Peyer's patch (tissue), 4 donors: ENCODE measurements around the gene MPC2.

Source experiments
- CTCF ChIP-seq, 6 experiments: fragments of 450-650 bp in 4 of 6; fragments of 200-600 bp in 2 of 6; sonication (generic) in 1 of 6; IDR thresholded peaks; one replicate each; pipeline ENCODE4 v1.5.1; 2017 to 2019; ENCODE audit warnings: antibody characterized with exemption in 6 of 6, mild to moderate bottlenecking in 3 of 6, moderate library complexity in 1 of 6
- POLR2A ChIP-seq, 2 donors: fragments of 450-650 bp; IDR thresholded peaks; one replicate each; pipeline ENCODE4 v1.5.1; 2017; ENCODE audit warnings: antibody characterized with exemption in 2 of 2, mild to moderate bottlenecking in 2 of 2, moderate library complexity in 2 of 2

DNA sequence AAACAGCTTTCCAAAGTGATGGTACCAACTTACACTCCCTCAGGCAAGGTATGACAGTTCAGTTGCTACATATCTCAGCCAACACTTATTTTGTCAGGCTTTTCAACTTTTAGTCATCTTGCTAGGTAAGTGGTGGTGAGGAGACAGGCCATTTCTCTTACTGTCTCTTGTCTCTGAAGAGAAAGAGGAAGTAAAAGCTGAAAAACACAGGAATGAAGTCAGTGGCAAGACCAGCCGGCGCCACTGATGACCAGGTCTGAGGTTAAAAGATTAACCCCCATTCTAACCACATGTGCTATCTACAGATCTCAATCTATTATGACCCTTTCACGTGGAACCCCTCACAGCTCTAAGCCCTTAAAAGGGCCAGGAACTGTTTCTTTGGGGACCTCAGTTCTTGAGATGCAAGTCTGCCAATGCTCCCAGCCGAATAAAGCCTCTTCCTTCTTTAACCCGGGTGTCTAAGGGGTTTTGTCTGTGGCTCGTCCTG, 27.1 kb downstream of the MPC2 start:
- no peak for TF ChIP-seq POLR2A (IDR thresholded peaks at IDR 0.05)
- TF ChIP-seq CTCF (IDR thresholded peaks at IDR 0.05), result no peak
